HEK293 (cell line): ENCODE measurements around the gene HIVEP2.

Experiments
- CTCF ChIP-seq: fragments of 450-650 bp; formaldehyde crosslinking; IDR thresholded peaks from 2 replicates; pipeline ENCODE4 v1.5.1; 2016; ENCODE audit warnings: missing biosample characterization, missing genetic modification characterization
- PATZ1 ChIP-seq: fragments of 450-650 bp; formaldehyde crosslinking; IDR thresholded peaks from 2 replicates; pipeline ENCODE4 v1.5.1; 2016; ENCODE audit warnings: missing biosample characterization, missing genetic modification characterization
- PRDM2 ChIP-seq: fragments of 450-650 bp; formaldehyde crosslinking; IDR thresholded peaks from 2 replicates; pipeline ENCODE4 v1.5.1; 2016; ENCODE audit warnings: missing biosample characterization, missing genetic modification characterization, borderline replicate concordance
- SETDB1 ChIP-seq: IDR thresholded peaks from one replicate; pipeline ENCODE4 v1.6.1; 2017; ENCODE audit warnings: mild to moderate bottlenecking, low read length, moderate library complexity, mixed read lengths; ENCODE audit not compliant: insufficient read length
- SP2 ChIP-seq: fragments of 450-650 bp; formaldehyde crosslinking; IDR thresholded peaks from 2 replicates; pipeline ENCODE4 v1.5.1; 2016; ENCODE audit warnings: missing biosample characterization, missing genetic modification characterization
- ZFP41 ChIP-seq: fragments of 450-650 bp; formaldehyde crosslinking; IDR thresholded peaks from 2 replicates; pipeline ENCODE4 v1.5.1; 2016; ENCODE audit warnings: missing biosample characterization, missing genetic modification characterization, borderline replicate concordance
- ZNF114 ChIP-seq: fragments of 450-650 bp; formaldehyde crosslinking; IDR thresholded peaks from 2 replicates; pipeline ENCODE4 v1.5.0; 2017; ENCODE audit warnings: missing biosample characterization, missing genetic modification characterization
- ZNF121 ChIP-seq: fragments of 450-650 bp; formaldehyde crosslinking; IDR thresholded peaks from 2 replicates; pipeline ENCODE4 v1.5.1; 2016; ENCODE audit warnings: missing biosample characterization, missing genetic modification characterization
- ZNF169 ChIP-seq: fragments of 450-650 bp; formaldehyde crosslinking; IDR thresholded peaks from 2 replicates; pipeline ENCODE4 v1.5.1; 2016; ENCODE audit warnings: missing biosample characterization, missing genetic modification characterization
- ZNF274 ChIP-seq, 2 experiments: fragments of 200-500 bp in 1 of 2; fragments of 450-650 bp in 1 of 2; sonication (Bioruptor generic) in 1 of 2; formaldehyde crosslinking in 1 of 2; IDR thresholded peaks; 2 replicates each; pipeline versions ENCODE4 v1.5.1 to v1.6.1; 2014 to 2016; ENCODE audit warnings: borderline replicate concordance in 1 of 2, inconsistent platforms in 1 of 2, low read length in 1 of 2, missing biosample characterization in 1 of 2, missing genetic modification characterization in 1 of 2
- ZNF354C ChIP-seq: fragments of 450-650 bp; formaldehyde crosslinking; IDR thresholded peaks from 2 replicates; pipeline ENCODE4 v1.5.1; 2016; ENCODE audit warnings: missing biosample characterization, missing genetic modification characterization, low read depth, borderline replicate concordance
- ZNF416 ChIP-seq: fragments of 450-650 bp; formaldehyde crosslinking; IDR thresholded peaks from 2 replicates; pipeline ENCODE4 v1.5.1; 2016; ENCODE audit warnings: missing biosample characterization, missing genetic modification characterization
- ZNF423 ChIP-seq: fragments of 450-650 bp; formaldehyde crosslinking; IDR thresholded peaks from 2 replicates; pipeline ENCODE4 v1.5.1; 2016; ENCODE audit warnings: missing biosample characterization, missing genetic modification characterization

GRCh38 chr6:142914937-142915697, 29.9 kb downstream of the HIVEP2 start:
- TF ChIP-seq CTCF (tag by site-specific recombination) (no peak), ZNF121 (tag by site-specific recombination) (no peak), PATZ1 (tag by site-specific recombination) (no peak), ZNF423 (tag by site-specific recombination) (no peak), ZNF169 (tag by site-specific recombination) (no peak), PRDM2 (tag by site-specific recombination) (no peak), ZNF114 (tag by site-specific recombination) (no peak), SETDB1 (no peak), ZNF416 (no peak), ZNF274 (IDR thresholded peaks at IDR 0.05; ENCODE audit: low read length) (no peak), ZNF274 (tag by site-specific recombination; IDR thresholded peaks at IDR 0.05; ENCODE audit: borderline replicate concordance) (no peak), ZNF354C (tag by site-specific recombination) (no peak), ZFP41 (tag by site-specific recombination) (no peak), SP2 (tag by site-specific recombination) (no peak)
